Right cardiac atrium (tissue), 5 donors: ENCODE measurements around the gene IQGAP3. TPM values are rescaled to one million over a fixed set of nuclear protein-coding genes. Genes with fewer than 3 reads are reported as not detected.

Source experiments
- ATAC-seq, 2 donors: fragments of 200-7000 bp; cut with Tn5 transposase; one replicate each; pipeline versions ENCODE4 v1.8.0 to v1.9.1; 2020; ENCODE audit warnings: moderate library complexity in 2 of 2, mild to moderate bottlenecking in 1 of 2
- DNase-seq, 3 donors: peaks; one replicate each; pipeline ENCODE4 v3.0.0-alpha.2; 2020
- H3K27ac ChIP-seq: one replicate; pipeline ENCODE4 v1.5.1; 2013; ENCODE audit warnings: mild to moderate bottlenecking, low read length, control low read depth, moderate library complexity
- H3K27me3 ChIP-seq: one replicate; pipeline ENCODE4 v1.6.1; 2013; ENCODE audit not compliant: control insufficient read depth, insufficient read depth
- H3K4me1 ChIP-seq: one replicate; pipeline ENCODE4 v1.6.1; 2013; ENCODE audit warnings: low read length; ENCODE audit not compliant: control insufficient read depth, insufficient read depth
- H3K4me3 ChIP-seq: one replicate; pipeline ENCODE4 v1.5.1; 2013; ENCODE audit warnings: low read length, control low read depth
- H3K9me3 ChIP-seq: one replicate; pipeline ENCODE4 v1.6.1; 2013; ENCODE audit warnings: low read length; ENCODE audit not compliant: control insufficient read depth
- WGBS: extraction: QIAGEN DNeasy Blood & Tissue Kit; methylation state at CpG from one replicate; pipeline ENCODE4 v1.1.7; 2013; 5-methylcytosine and 5-hydroxymethylcytosine counted together
- intact Hi-C, 4 donors: fragments of 100-400 bp; cut with DNase I; formaldehyde crosslinking; loops; one replicate each; pipeline versions ENCODE4 v1.11.0 to v1.14.0; 2022 to 2023
- polyA plus RNA-seq: library from polyadenylated mRNA; stranded (reverse); fragments of 200-250 nt; gene quantifications from one replicate; pipeline ENCODE4 v1.2.3, GENCODE V29; 2013
- total RNA-seq, 4 donors: library from RNA; stranded (reverse); fragmentation: NEBNext Ultra II Directional; extraction: Animal tissue kit (Norgen Biotek cat#: 25700); gene quantifications; one replicate each; pipeline ENCODE4 v1.2.1, GENCODE V29; 2021
- donor health status: healthy with polysubstance abuse.
- donor health status: DM: no; HTN: yes; CAD: no.
- donor health status: DM: no; HTN: no; CAD: no.
- donor health status: DM: no; HTN: yes; CAD: no; lungs with severe emphysema.
- donor health status: DM: yes; HTN: yes; CAD: no.

The IQGAP3 gene
- total and polyA plus RNA-seq, 5 donors = 0.06 to 0.86 (median 0.42) TPM

DNA sequence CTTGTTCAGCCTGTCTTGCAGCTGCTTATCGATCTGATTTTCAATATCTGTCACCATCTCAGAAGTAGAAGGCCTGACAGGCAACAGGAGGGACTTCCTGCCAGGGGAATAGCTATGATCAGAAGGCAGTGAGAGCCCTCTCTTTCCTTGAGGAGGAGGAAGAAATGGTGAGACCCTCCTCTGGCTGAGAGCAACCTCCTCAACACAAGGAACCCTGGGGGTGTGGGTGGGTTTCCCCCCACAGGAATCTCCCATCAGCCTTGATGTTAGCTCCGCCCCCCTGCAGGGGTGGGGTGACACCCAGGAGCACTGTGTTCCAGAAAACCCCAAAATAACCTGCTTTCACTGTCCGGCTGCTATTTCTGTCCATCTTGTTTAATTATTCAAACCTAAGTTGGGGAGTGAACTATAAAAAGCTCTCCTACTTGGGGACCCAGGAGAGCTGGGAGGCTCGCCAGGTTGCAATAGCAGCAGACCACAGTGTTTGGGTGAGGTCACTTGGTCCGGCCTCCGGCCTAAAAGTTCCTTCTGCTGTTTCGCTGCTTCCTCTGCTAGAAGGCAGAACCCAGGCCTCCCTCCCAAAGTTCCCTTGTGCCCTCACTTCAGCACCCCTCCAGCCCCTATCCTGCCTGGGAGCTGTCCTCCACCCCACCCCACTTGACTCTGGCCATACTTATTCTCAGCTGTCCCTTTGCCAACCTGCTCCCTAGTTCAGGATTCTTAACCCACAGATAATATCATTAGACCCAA lies 64.0 kb downstream of the IQGAP3 start:
- DNase-seq (peak; percentile 87 to 93 (median 91)), ATAC-seq (peak; percentile 32 to 34)
- H3K27ac ChIP-seq = peak overlapping the region; percentile 97
- no peaks in the 10 kb centered on the region for H3K9me3 ChIP-seq
- no peaks in the 10 kb centered on the region for H3K27me3 ChIP-seq
- intact Hi-C loops = no loop called here
- 36% methylated on average over 7 of the region's 7 CpGs for WGBS
- H3K4me1 ChIP-seq = peaks cover 11% of the 10 kb centered on the region
- peak overlapping the region; percentile 33 for H3K4me3 ChIP-seq

DNA sequence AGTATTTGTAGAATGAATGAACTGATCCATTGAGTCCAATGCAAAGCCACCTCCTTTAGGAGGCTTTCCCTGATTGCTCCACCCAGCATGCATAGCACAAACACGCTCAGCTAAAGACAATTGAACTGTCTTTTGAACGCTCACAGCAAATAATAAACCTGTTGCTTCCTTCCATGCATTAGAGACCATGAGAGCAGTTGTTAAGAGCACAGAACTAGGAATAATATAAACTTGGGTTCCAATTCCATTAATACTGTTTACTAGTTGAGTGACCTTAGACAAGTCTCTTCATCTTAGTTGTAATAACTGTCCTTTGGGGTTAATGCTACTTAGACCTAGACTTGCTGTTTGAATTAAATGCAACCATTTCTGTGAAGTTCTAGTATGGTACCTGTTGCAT lies 65.9 kb downstream of the IQGAP3 start:
- Histone ChIP-seq H3K9me3 (no peaks in the 10 kb centered on the region), H3K4me1 (peaks cover 21% of the 10 kb centered on the region), H3K4me3 (no peak overlapping the region), H3K27me3 (no peaks in the 10 kb centered on the region), H3K27ac (no peak overlapping the region)
- 91% methylated on average over 2 of the region's 2 CpGs for WGBS
- no peak for DNase-seq
- ATAC-seq = no peak
- intact Hi-C loops = no loop called here

DNA sequence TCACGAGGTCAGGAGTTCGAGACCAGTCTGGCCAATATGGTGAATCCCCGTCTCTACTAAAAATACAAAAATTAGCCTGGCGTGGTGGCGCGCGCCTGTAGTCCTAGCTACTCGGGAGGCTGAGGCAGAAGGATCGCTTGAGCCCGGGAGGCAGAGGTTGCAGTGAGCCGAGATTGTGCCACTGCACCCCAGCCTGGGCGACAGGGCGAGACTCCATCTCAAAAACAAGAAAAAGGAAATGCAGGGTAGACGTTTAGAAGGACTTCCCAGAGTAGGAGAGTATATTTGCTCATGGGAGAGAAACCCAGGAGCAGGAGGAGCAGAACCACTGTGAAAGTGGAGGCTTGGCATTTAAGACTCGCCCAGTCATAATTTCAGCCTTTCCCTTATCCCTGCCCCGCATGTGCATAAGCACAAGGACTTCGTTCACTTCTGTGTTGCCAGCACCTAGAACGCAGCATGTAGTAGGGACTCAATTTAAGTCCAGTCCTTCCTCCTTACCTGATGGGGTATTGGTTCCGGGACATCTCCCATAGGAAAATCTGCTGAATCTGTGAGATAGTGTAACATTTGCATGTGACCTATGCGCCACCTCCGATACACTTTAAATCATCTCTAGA lies 66.6 kb downstream of the IQGAP3 start:
- Histone ChIP-seq H3K4me1 (peaks cover 21% of the 10 kb centered on the region), H3K9me3 (no peaks in the 10 kb centered on the region), H3K4me3 (no peak overlapping the region), H3K27ac (peak overlapping the region; percentile 17), H3K27me3 (no peaks in the 10 kb centered on the region)
- WGBS = 76% methylated on average over 21 of the region's 21 CpGs
- intact Hi-C loops = no loop called here
- DNase-seq (no peak), ATAC-seq (no peak)

DNA sequence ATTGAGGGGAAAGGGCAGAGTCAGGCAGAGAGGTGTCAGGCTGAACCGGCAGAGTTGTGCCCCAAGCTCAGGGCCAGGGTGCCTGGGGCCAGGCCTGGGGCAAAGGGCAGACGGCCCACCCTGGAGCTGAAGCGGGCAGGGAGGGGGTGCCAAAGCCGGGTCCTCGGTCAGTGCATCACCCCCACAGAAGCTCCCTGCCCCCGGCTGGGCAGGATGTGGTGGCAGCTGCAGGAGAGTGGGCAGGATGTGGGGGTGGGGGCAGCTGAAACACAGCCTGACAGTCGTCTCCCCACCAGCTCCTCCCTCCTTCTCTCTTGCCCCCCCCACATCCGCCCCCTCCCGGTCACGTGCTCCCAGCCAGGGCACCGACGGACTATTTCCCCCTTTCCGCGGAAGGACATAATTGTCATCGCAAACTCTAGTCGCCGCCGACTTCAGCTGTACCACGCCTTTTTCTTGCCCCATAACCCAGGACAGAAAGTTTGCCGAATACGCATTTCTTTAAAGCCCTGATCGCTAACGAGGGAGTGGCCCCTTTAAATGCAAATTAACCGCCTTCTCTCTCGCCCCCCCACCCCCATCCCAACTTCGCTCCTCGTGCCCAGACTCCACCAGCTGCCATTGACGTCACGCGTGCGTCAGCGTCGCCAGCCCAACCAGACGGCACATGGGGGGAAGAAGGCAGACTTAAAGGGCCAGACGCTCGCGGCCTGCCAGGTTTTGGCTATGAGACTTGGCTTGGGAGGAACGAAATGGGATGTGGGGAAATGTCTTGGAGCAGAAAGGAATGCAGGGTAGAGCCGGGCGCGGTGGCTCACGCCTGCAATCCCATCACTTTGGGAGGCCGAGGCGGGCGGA lies 67.3 kb downstream of the IQGAP3 start:
- peak overlapping the region; percentile 87 for H3K27ac ChIP-seq
- H3K4me1 ChIP-seq = peaks cover 21% of the 10 kb centered on the region
- peak overlapping the region; percentile 3 for H3K4me3 ChIP-seq
- ATAC-seq (peak; percentile 69 to 70), DNase-seq (peak; percentile 100)
- intact Hi-C loops = loop anchor here in 1 of 4 donors (5.0 kb wide), 1 partner anchor 43 kb away; no protein-coding TSS in a partner anchor
- no peaks in the 10 kb centered on the region for H3K9me3 ChIP-seq
- WGBS = 3% methylated on average over 45 of the region's 45 CpGs
- no peaks in the 10 kb centered on the region for H3K27me3 ChIP-seq

DNA sequence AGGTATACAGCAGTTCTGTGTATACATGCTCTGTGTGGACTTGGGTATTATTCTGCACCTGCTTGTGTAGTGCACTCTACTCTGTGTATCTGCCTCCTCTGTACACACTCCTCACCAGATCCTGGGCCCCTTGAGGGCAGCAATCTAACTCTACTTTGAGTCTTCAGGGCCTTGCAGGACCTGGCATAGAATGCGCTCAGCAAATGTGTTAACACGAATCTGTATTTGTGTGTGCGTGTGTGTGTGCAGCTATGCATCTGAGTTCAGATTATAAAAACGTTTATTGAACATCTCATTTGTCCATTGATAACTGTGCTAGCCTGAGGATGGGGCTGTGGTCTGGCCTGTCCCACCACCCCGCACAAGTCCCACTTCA lies 67.9 kb downstream of the IQGAP3 start:
- peak overlapping the region; percentile 87 for H3K27ac ChIP-seq
- no peaks in the 10 kb centered on the region for H3K9me3 ChIP-seq
- H3K4me3 ChIP-seq = peak overlapping the region; percentile 3
- H3K27me3 ChIP-seq = no peaks in the 10 kb centered on the region
- H3K4me1 ChIP-seq = peaks cover 21% of the 10 kb centered on the region
- DNase-seq = no peak
- intact Hi-C loops = loop anchor here in 1 of 4 donors (5.0 kb wide), 1 partner anchor 42 kb away; no protein-coding TSS in a partner anchor
- 25% methylated on average over 5 of the region's 5 CpGs for WGBS
- no peak for ATAC-seq

DNA sequence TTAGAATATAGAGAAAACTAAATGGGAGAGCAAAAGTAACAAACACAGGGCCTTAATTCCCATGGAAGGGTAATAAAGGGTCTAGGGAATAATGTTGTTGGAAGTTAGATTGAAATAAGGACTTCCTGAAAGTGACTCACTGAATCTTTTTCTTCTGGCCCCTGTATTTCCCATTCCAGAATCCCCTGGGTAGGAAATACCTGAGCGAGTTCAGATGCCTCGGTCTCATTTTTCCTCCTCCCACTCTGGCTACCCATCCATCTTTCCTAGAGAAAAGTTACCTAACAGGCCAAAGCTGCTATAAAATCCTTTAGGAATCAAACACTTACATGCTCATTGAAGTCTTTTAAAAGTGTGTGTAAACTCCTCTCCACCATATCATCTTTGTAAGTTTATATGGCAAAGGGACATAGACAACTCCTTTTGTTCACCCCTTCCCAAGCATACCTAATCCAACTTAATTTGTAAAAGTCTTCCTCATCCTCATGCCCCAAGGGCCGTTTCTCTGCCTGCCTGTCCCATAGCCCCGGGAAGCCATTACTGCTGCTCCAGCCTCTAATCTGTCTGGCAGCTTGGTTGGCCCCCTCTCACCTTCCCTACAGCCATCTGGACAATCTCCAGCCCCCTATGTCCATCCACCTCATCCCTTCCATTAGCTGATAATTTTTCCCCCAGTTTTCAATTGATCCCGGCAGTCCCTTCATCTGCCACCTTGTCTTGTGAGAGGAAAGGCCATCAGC lies 68.5 kb downstream of the IQGAP3 start:
- H3K9me3 ChIP-seq = no peaks in the 10 kb centered on the region
- 43% methylated on average over 5 of the region's 5 CpGs for WGBS
- DNase-seq (peak in 1 of 3 donors; percentile 32), ATAC-seq (no peak)
- intact Hi-C loops = loop anchor here in 1 of 4 donors (5.0 kb wide), 1 partner anchor 42 kb away; no protein-coding TSS in a partner anchor
- H3K27me3 ChIP-seq = no peaks in the 10 kb centered on the region
- peak overlapping the region; percentile 99 for H3K27ac ChIP-seq
- peaks cover 21% of the 10 kb centered on the region for H3K4me1 ChIP-seq
- no peak overlapping the region for H3K4me3 ChIP-seq

DNA sequence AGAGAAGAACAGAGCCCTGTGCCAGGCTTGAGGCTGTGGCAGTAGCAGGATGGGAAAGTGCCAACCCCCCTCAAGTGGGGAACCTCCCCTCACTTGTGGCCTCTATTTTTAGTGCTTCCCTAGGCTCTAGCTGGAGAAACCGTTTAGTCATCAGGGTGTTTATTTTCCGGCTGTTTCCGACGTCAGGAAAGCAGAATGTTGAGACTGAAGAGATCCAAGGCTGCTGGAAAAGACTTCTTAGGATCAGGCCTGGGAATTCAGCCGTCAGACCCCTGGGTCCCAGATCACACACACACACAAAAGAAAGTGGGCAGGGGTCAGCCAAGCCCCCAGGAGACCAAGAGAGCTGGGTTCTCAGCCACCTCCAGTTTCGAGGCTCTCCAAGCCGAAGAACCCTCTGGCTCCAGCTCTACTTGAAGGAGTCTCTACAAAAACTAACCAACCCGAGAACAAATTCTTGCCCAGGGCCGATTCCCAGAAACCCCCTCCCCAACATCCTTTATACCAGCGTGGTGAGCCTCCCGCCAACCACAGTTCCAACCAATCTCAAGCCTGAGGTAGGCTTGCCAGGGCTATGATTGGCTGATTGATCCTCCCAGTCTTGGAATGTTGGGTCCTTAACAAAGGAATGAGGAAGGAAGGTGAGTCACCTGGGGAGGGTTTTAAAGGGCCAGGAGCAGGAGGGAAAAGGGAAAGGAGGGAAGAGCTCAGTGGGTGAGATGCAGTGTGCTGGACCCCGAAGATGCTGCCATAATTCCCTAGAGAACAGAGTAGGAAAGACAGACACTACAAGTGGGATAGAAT lies 69.3 kb downstream of the IQGAP3 start:
- Histone ChIP-seq H3K9me3 (no peaks in the 10 kb centered on the region), H3K27ac (peak overlapping the region; percentile 99), H3K4me3 (peak overlapping the region; percentile 39), H3K27me3 (no peaks in the 10 kb centered on the region), H3K4me1 (peaks cover 23% of the 10 kb centered on the region)
- 11% methylated on average over 12 of the region's 12 CpGs for WGBS
- intact Hi-C loops = loop anchor here in 1 of 4 donors (5.0 kb wide), 1 partner anchor 41 kb away; no protein-coding TSS in a partner anchor
- peak; percentile 84 to 90 (median 87) for DNase-seq
- peak; percentile 17 to 46 for ATAC-seq

DNA sequence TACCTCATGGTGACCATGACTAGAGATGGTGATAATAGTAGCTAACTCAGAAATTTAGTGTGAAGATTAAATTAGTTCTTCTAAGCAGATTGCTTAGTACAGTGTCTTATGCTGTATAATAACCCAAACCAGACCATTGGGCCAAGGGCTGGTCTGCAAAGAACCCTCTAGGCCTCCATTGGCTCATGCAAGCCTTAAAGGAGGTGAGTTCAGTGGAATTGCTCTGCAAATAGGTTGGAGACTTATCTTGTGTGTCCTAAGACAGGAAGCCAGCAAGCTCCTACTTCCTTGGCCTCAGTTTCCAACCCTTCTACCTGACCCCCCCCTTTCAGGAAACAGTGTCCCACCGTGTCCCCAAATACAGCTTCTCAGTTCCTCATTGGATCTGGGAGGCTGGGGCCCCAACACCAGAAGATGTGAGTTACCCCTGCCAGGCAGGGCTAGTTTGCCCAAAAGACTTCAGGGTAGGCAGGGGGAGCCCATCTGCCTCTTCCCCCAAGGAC lies 69.9 kb downstream of the IQGAP3 start:
- intact Hi-C loops = loop anchor here in 1 of 4 donors (5.0 kb wide), 1 partner anchor 40 kb away; no protein-coding TSS in a partner anchor
- no peak overlapping the region for H3K4me3 ChIP-seq
- peak overlapping the region; percentile 99 for H3K27ac ChIP-seq
- H3K27me3 ChIP-seq = no peaks in the 10 kb centered on the region
- peaks cover 28% of the 10 kb centered on the region for H3K4me1 ChIP-seq
- WGBS = 10% methylated on average over 1 of the region's 1 CpG
- DNase-seq (peak in 1 of 3 donors; percentile 34), ATAC-seq (no peak)
- H3K9me3 ChIP-seq = no peaks in the 10 kb centered on the region

DNA sequence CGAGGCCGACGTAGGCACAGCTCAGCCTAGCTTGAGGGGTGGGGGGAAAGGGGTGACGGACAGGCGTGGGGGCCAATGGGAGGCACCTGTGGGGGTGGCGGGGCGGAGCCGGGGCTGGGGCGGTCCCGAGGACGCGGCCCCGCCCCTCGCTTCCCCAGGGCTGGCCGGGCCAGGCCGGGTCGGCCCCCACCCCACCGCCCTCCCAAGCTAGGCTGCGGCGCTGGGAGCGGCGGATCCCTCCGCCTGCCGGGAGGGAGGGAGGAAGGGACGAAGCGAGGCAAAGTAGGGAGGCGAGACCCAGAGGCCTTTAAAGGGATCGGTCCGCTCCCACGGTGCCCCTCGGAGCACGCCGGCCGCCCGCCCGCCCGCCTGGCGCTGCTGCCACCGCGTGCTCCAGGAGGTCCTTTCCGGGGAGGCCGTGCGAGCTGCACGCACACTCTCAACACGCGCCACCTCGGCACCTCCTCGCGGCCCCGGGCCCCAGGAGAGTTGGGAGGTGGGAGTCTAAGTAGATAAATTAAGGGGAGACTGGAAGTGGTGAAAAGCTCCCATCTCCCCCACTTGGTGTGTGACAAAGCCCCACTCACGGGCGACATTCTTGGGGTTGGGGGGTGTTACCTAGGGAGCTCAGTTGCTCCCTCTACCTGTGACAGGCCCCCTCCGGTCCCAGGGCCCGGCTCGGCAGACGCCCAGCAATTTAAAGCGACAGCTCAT lies 71.4 kb downstream of the IQGAP3 start:
- Histone ChIP-seq H3K4me1 (peaks cover 40% of the 10 kb centered on the region), H3K4me3 (peak overlapping the region; percentile 82), H3K27ac (peak overlapping the region; percentile 99), H3K27me3 (no peaks in the 10 kb centered on the region), H3K9me3 (no peaks in the 10 kb centered on the region)
- DNase-seq = peak; percentile 95 to 98 (median 98)
- ATAC-seq = peak; percentile 87 to 91
- intact Hi-C loops = loop anchor here in 1 of 4 donors (5.0 kb wide), 1 partner anchor 39 kb away; no protein-coding TSS in a partner anchor
- WGBS = under 1% methylated on average over 57 of the region's 57 CpGs
